ENCODE results near the gene HNF4A. TPM values are rescaled to one million over a fixed set of nuclear protein-coding genes. Genes with fewer than 3 reads are reported as not detected.

Gene HNF4A
- total and polyA plus RNA-seq, 2 of the 13 experiments (the other 11 are each of a cell fraction or from before 2014, with no cell fraction given): 80.9 to 169 TPM

DNA sequence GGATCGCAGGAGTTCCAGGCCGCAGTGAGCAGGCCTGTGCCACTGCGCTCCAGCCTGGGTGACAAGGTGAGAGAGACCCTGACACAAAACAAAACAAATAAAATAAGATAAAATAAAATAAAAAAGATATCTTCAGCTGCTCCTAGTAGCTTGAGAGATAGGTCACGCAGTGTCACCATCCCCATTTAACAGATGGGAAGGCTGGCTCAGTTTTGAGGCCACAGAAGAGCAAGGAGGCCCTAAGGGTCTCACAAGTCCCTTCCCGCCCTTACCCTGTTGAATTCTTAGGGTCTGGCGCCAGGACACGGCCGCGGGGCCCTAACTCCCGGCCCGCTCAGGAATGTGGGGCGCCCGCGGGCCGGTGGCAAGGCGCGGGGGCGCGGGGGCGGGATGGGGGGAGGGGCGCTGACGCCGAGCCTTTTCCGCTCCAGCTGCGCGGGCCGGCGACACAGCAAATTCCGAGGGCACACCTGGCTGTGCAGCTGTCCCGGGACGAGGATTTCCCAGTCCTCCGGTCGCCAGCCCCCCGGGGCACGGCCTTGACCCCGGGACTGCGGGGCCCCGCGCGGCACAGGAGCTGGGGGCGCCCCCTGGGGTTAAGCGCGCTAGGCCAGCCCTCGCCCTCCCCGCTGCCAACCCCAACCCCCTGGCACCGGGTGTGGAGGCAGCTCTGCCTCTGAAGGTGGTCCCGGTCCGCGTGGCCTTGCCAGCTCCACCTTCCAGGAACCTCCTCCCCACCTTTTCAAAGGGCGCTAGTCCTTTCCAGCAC, 28.9 kb upstream of the HNF4A start (continued):
- no peak for TF ChIP-seq SMARCE1 (IDR thresholded peaks at IDR 0.05; ENCODE audit: borderline replicate concordance)
- no peak for TF ChIP-seq ZEB1 (IDR thresholded peaks at IDR 0.05; ENCODE audit: insufficient replicate concordance, low read depth)
- no peak for TF ChIP-seq THAP11 (CRISPR knock-in tag; IDR thresholded peaks at IDR 0.05)
- TF ChIP-seq HOXA3 (CRISPR knock-in tag; IDR thresholded peaks at IDR 0.05): peak; percentile 48; the same call in 1 of the 2 replicates
- no peak for TF ChIP-seq TRIM24 (CRISPR knock-in tag; IDR thresholded peaks at IDR 0.05)
- no peak for TF ChIP-seq MIER2 (CRISPR knock-in tag; IDR thresholded peaks at IDR 0.05)
- TF ChIP-seq ZFP82 (CRISPR knock-in tag; IDR thresholded peaks at IDR 0.05; ENCODE audit: borderline replicate concordance): no peak
- no peak for TF ChIP-seq SRSF1 (optimal IDR thresholded peaks at IDR 0.05; ENCODE audit: low read depth, low read length)
- no peak for TF ChIP-seq ZNF230 (CRISPR knock-in tag; IDR thresholded peaks at IDR 0.05)
- no peak for TF ChIP-seq NONO (IDR thresholded peaks at IDR 0.05)
- peak; percentile 44; the same call in 1 of the 2 replicates for TF ChIP-seq NONO (CRISPR knock-in tag; conservative IDR thresholded peaks at IDR 0.05)
- peak; percentile 66; the same call in 1 of the 2 replicates for TF ChIP-seq NFKB2 (CRISPR knock-in tag; IDR thresholded peaks at IDR 0.05; ENCODE audit: borderline replicate concordance)
- TF ChIP-seq, protein P1, sequence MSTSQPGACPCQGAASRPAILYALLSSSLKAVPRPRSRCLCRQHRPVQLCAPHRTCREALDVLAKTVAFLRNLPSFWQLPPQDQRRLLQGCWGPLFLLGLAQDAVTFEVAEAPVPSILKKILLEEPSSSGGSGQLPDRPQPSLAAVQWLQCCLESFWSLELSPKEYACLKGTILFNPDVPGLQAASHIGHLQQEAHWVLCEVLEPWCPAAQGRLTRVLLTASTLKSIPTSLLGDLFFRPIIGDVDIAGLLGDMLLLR (CRISPR knock-in tag; IDR thresholded peaks at IDR 0.05): no peak
- TF ChIP-seq SMAD9 (CRISPR knock-in tag; IDR thresholded peaks at IDR 0.05): no peak
- no peak for TF ChIP-seq PHB2 (IDR thresholded peaks at IDR 0.05; ENCODE audit: partially characterized antibody)
- TF ChIP-seq ZNF460 (CRISPR knock-in tag; IDR thresholded peaks at IDR 0.05; ENCODE audit: borderline replicate concordance): no peak
- no peak for TF ChIP-seq ZKSCAN5 (CRISPR knock-in tag; IDR thresholded peaks at IDR 0.05)
- no peak for TF ChIP-seq REPIN1 (CRISPR knock-in tag; IDR thresholded peaks at IDR 0.05; ENCODE audit: borderline replicate concordance, low read depth)
- no peak for TF ChIP-seq SATB2 (CRISPR knock-in tag; IDR thresholded peaks at IDR 0.05)
- no peak for TF ChIP-seq ZNF329 (CRISPR knock-in tag; IDR thresholded peaks at IDR 0.05; ENCODE audit: low read depth)
- TF ChIP-seq ZNF510 (CRISPR knock-in tag; IDR thresholded peaks at IDR 0.05; ENCODE audit: low read depth): no peak
- no peak for TF ChIP-seq NFYC (CRISPR knock-in tag; IDR thresholded peaks at IDR 0.05)
- no peak for TF ChIP-seq ZNF616 (CRISPR knock-in tag; IDR thresholded peaks at IDR 0.05; ENCODE audit: low read depth)
- TF ChIP-seq ZNF850 (CRISPR knock-in tag; conservative IDR thresholded peaks at IDR 0.05): no peak
- no peak for TF ChIP-seq AGO1 (IDR thresholded peaks at IDR 0.05; ENCODE audit: low read depth, low read length, poor library complexity, severe bottlenecking)
- TF ChIP-seq, protein P2, sequence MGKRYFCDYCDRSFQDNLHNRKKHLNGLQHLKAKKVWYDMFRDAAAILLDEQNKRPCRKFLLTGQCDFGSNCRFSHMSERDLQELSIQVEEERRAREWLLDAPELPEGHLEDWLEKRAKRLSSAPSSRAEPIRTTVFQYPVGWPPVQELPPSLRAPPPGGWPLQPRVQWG (CRISPR knock-in tag; IDR thresholded peaks at IDR 0.05; ENCODE audit: borderline replicate concordance, low read depth): no peak
- no peak for TF ChIP-seq ELF3 (CRISPR knock-in tag; IDR thresholded peaks at IDR 0.05)
- no peak for TF ChIP-seq HOXA7 (CRISPR knock-in tag; IDR thresholded peaks at IDR 0.05)
- TF ChIP-seq, protein P3, sequence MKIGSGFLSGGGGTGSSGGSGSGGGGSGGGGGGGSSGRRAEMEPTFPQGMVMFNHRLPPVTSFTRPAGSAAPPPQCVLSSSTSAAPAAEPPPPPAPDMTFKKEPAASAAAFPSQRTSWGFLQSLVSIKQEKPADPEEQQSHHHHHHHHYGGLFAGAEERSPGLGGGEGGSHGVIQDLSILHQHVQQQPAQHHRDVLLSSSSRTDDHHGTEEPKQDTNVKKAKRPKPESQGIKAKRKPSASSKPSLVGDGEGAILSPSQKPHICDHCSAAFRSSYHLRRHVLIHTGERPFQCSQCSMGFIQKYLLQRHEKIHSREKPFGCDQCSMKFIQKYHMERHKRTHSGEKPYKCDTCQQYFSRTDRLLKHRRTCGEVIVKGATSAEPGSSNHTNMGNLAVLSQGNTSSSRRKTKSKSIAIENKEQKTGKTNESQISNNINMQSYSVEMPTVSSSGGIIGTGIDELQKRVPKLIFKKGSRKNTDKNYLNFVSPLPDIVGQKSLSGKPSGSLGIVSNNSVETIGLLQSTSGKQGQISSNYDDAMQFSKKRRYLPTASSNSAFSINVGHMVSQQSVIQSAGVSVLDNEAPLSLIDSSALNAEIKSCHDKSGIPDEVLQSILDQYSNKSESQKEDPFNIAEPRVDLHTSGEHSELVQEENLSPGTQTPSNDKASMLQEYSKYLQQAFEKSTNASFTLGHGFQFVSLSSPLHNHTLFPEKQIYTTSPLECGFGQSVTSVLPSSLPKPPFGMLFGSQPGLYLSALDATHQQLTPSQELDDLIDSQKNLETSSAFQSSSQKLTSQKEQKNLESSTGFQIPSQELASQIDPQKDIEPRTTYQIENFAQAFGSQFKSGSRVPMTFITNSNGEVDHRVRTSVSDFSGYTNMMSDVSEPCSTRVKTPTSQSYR (CRISPR knock-in tag; IDR thresholded peaks at IDR 0.05; ENCODE audit: borderline replicate concordance): peak; percentile 81; the same call in 1 of the 2 replicates
- TF ChIP-seq ATF1 (CRISPR knock-in tag; IDR thresholded peaks at IDR 0.05): no peak
